ENCODE data around the gene DOK3. TPM values are rescaled to one million over a fixed set of nuclear protein-coding genes. Genes with fewer than 3 reads are reported as not detected.

Gene DOK3
- total and polyA plus RNA-seq, 2 of the 13 experiments (the other 11 are each of a cell fraction or from before 2014, with no cell fraction given) = 1.4 to 1.5 TPM

GRCh38 chr5:177500685-177501522, 8.7 kb downstream of the DOK3 start:
- intact Hi-C loops (cut with micrococcal nuclease; ENCODE audit: unreplicated experiment) = loop anchor here (2.0 kb wide), 1 partner anchor 110 kb away; no protein-coding TSS in a partner anchor
- Histone ChIP-seq H3K27me3 (ENCODE audit: control insufficient read depth in 1 of 2, insufficient read depth in 2 of 2, low read length in 2 of 2) (peaks cover 2 to 37% of the 10 kb centered on the region in 2 experiments; a peak in 4 of 5 replicates), H3K27ac (ENCODE audit: extremely low read length, insufficient read depth, low read length) (no peak overlapping the region), H3K4me2 (ENCODE audit: low read depth, low read length) (peak overlapping the region; percentile 61), H3K9ac (ENCODE audit: insufficient read depth, low read depth, low read length) (no peak overlapping the region), H3K4me3 (replicated peaks in 1 of 3; ENCODE audit: insufficient read depth in 1 of 3, low read depth in 2 of 3, low read length in 3 of 3) (no peak overlapping the region), H3K9me3 (ENCODE audit: low read length) (no peaks in the 10 kb centered on the region), H4K20me1 (ENCODE audit: insufficient read depth, low read length) (peaks cover 5% of the 10 kb centered on the region; the same call in 1 of the 2 replicates), H3K79me2 (ENCODE audit: insufficient read depth, low read length) (no peaks in the 10 kb centered on the region), H2AFZ (ENCODE audit: low read length) (no peak overlapping the region), H3K36me3 (replicated peaks in 1 of 2; ENCODE audit: control insufficient read depth in 1 of 2, insufficient read depth in 2 of 2, low read length in 2 of 2) (no peaks in the 10 kb centered on the region), H3K4me1 (ENCODE audit: insufficient read depth, low read length) (peaks cover 51% of the 10 kb centered on the region)
- under 1% methylated on average over 7 of the region's 10 CpGs for WGBS (ENCODE audit: low lambda C conversion rate)
- DNase-seq (ENCODE audit: low spot score) (peak; percentile 62), ATAC-seq (peak; percentile 54), FAIRE-seq (peak; percentile 61)
- ChIA-PET POLR2A (interaction anchor here (0.6 to 1.1 kb wide), 2 partner anchors 28 to 414 kb away, joined by 3 read pairs; partner anchors contain the start of genes DBN1 and FGFR4), CTCF (ENCODE audit: low intra/inter-chr PET ratio, low total read pairs) (interaction anchor here (1.1 to 3.7 kb wide), 9 partner anchors 8 to 387 kb away, joined by 3 to 37 read pairs (median 5); no protein-coding TSS in a partner anchor)
- in situ Hi-C loops (cut with HindIII; ENCODE audit: extremely low pct_ligation_motif_present, low pct_unique_long_range_greater_than_20kb) = no loop called here
- no TSS peak for BruUV-seq (replicated peaks)
- no peak for TF ChIP-seq ZNF710 (CRISPR knock-in tag; IDR thresholded peaks at IDR 0.05; ENCODE audit: borderline replicate concordance)
- no peak for TF ChIP-seq ZKSCAN5 (CRISPR knock-in tag; IDR thresholded peaks at IDR 0.05)
- TF ChIP-seq AFF4 (CRISPR knock-in tag; IDR thresholded peaks at IDR 0.05) = no peak
- no peak for TF ChIP-seq ZNF773 (CRISPR knock-in tag; IDR thresholded peaks at IDR 0.05; ENCODE audit: borderline replicate concordance)
- peak; percentile 67; the same call in 1 of the 2 replicates for TF ChIP-seq ZNF740 (CRISPR knock-in tag; IDR thresholded peaks at IDR 0.05)
- TF ChIP-seq SRF (IDR thresholded peaks at IDR 0.05; ENCODE audit: low read depth, low read length) = no peak
- peak; percentile 68; the same call in 1 of the 2 replicates for TF ChIP-seq YEATS2 (CRISPR knock-in tag; IDR thresholded peaks at IDR 0.05; ENCODE audit: borderline replicate concordance)
- TF ChIP-seq PCBP2 (optimal IDR thresholded peaks at IDR 0.05; ENCODE audit: low read depth, low read length, poor library complexity, severe bottlenecking) = no peak
- peak; percentile 87 for TF ChIP-seq ZNF792 (CRISPR knock-in tag; IDR thresholded peaks at IDR 0.05)
- peak; percentile 34; the same call in 1 of the 2 replicates for TF ChIP-seq RFX5 (IDR thresholded peaks at IDR 0.05; ENCODE audit: low read depth, low read length)
- TF ChIP-seq DMAP1 (CRISPR knock-in tag; IDR thresholded peaks at IDR 0.05) = no peak
- TF ChIP-seq BATF2 (CRISPR knock-in tag; IDR thresholded peaks at IDR 0.05) = no peak
- TF ChIP-seq ZNF101 (CRISPR knock-in tag; IDR thresholded peaks at IDR 0.05; ENCODE audit: borderline replicate concordance, low read depth) = no peak
- no peak for TF ChIP-seq CREBL2 (CRISPR knock-in tag; IDR thresholded peaks at IDR 0.05; ENCODE audit: borderline replicate concordance)
